Astrocyte of the cerebellum (primary cell): ENCODE data around the gene STEAP3.

Source experiments
- DNase-seq: peaks from one replicate; pipeline ENCODE4 v3.0.0-alpha.2; 2011; ENCODE audit warnings: low read depth
- H3K4me3 ChIP-seq: 2 replicates; pipeline ENCODE4 v1.5.1; 2011; ENCODE audit warnings: mild to moderate bottlenecking, low read depth, low read length, moderate library complexity
- CTCF ChIP-seq: IDR thresholded peaks from 2 replicates; pipeline ENCODE4 v1.5.1; 2012; ENCODE audit warnings: low read length, low read depth, moderate library complexity, mild to moderate bottlenecking; ENCODE audit errors: missing control alignments
- in situ Hi-C: cut with HindIII; loops from 2 replicates; pipeline ENCODE4 v1.10.0; 2017; ENCODE audit warnings: low sequenced_read_pairs

The STEAP3 gene

DNA sequence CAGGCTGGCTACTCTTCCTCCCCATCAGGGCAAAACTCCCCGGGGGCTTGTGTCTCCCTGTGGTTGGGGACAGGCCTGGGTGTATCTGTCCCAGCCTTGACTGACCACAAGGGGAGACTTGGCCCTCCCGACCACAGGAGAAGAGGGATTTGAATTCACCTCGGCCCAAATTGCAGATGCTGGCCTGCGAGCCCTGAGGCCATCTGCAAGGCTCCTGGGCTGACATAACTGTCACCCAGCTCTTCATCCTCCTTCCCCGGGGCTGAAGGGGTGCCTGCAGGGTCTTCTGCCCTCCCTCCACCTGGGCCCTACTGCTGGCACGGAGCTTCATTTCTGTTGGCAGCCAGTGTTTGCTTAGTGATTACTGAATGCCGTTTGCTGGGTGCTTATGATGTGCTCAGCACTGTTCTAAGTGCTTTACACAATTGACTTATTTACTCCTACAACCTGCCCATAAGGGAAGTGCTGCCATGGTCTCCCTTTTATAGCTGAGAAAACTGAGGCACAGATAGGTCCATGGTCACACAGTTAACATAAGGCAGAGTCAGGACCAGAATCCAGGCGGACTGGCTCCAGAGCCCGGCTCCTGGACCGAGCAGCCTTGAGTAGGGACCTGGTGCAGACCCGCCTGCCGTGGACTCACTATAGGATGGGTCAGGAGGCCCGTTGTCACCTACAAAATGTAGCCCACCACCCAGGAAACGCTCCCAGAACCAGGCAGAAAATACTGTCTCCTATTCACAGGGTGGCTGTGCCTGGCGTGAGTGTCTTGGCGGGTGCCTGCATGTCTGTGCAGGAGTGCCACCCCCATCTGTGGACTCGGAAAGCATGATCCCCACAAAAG lies 18.9 kb downstream of the STEAP3 start:
- no peak for DNase-seq
- in situ Hi-C loops = no loop called here
- no peak overlapping the region for H3K4me3 ChIP-seq
- TF ChIP-seq CTCF = no peak

DNA sequence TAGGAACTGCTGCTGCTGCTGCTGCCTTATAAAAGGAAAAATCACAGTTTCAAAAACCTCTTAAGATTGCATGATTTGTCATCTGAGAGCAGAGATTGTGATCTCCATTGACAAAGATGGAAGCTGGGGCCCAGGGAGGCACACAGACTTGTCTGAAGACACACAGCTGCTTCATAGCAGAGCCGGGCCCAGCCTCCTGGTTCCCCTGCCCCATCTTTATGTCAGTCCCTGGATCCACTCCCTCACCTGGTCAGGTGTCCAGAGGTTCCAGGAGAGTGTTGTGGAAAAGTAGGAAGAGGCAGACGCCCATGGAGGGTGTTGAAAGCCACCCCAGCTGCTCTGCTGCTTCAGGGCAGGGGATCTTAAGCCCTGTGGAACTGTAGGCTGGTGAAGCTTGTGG lies 20.0 kb downstream of the STEAP3 start:
- H3K4me3 ChIP-seq = no peak overlapping the region
- in situ Hi-C loops = no loop called here
- no peak for DNase-seq
- TF ChIP-seq CTCF = no peak

GRCh38 chr2:119245076-119245840 lies 21.6 kb downstream of the STEAP3 start:
- TF ChIP-seq CTCF = no peak
- DNase-seq = no peak
- in situ Hi-C loops = no loop called here
- no peak overlapping the region for H3K4me3 ChIP-seq

GRCh38 chr2:119245841-119246230 lies 22.2 kb downstream of the STEAP3 start:
- no peak for TF ChIP-seq CTCF
- DNase-seq = no peak
- no peak overlapping the region for H3K4me3 ChIP-seq
- in situ Hi-C loops = no loop called here

GRCh38 chr2:119246884-119247843 lies 23.5 kb downstream of the STEAP3 start:
- in situ Hi-C loops = no loop called here
- DNase-seq = no peak
- H3K4me3 ChIP-seq = no peak overlapping the region
- TF ChIP-seq CTCF = no peak

GRCh38 chr2:119247844-119248271 lies 24.2 kb downstream of the STEAP3 start:
- no peak for TF ChIP-seq CTCF
- in situ Hi-C loops = no loop called here
- H3K4me3 ChIP-seq = no peak overlapping the region
- DNase-seq = no peak
